GM18951 (cell line): ENCODE data around the gene VASN.

Experiments
- POLR2A ChIP-seq: IDR thresholded peaks from 4 replicates; pipeline ENCODE4 v1.6.1; 2011; ENCODE audit warnings: mild to moderate bottlenecking; ENCODE audit not compliant: insufficient read length, insufficient read depth; ENCODE audit errors: extremely low read depth
- in situ Hi-C: fragments of 300-500 bp; cut with MboI; formaldehyde crosslinking; loops from one replicate; pipeline ENCODE4 v1.12.0; 2022; ENCODE audit warnings: low sequenced_read_pairs, mixed read lengths, inconsistent platforms; ENCODE audit not compliant: unreplicated experiment

Gene VASN

DNA sequence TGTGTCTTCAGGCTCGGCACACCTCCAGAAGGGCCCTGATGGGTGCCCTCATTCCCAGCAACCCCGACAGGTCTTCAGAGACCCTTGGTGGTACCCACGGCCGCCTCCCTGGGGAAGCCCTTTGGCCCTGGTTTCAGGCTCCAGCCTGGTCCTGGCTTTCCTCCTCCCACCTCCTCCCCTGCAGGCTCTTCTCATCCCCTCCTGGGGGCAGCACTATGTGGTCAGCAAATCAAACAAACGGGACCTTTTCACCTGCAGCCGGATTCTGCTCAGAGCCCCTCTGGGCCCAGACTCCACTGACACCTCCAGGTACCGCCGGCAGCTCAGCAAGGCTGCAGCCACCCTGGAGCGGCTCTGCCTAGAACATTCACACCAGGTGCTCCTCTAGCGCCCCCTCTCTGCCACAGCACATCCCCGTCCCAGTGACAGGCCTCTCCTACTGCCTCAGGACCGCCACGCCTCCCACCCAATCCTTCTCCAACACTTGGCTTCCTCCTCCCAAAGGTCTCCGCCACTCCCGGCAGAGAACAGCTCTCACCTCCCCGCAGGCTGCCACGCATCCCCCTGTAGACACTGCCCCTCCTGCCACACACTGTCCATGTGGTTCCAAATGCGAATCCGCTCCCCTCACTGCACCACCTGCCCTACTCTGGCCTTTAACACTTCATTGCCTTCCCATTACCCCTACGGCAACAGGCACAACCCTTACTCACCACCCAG lies 32.8 kb downstream of the VASN start:
- TF ChIP-seq POLR2A, result no peak
- in situ Hi-C loops, result no loop called here

DNA sequence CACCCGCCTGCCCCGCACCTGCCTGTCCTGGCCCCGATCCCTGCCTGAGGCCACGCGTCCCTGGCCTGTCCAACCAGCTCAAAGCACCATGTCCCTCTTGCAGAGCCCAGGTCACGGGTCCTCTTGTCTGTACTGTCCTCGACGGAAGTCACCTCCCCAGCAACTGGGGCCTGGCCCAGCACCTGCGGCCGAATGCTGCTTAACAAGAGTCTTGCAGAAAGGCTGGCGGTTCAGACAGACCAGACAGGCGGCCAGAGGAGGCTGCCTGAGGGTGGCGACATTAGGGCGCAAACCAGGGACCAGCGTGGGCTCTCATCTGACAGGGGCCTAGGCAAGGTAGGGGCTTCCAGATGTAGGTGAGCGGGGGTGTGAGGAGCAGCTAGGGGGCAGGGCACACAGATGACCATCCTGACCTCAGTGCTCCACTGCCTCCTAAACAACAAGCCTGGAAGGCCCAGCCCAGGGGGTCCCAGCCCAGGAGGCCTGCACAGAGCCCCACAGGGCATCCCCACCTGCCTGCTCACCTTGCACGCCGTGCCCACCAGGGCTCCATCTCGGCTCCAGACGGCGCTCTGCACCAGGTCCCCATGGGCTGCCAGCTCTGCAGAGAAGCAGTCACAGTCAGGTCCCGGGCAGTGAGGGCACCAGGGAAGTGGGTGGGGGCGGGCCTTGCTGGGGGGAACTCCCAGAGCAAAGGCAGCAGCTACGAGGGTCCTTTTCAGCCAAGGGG lies 33.5 kb downstream of the VASN start:
- TF ChIP-seq POLR2A, result no peak
- in situ Hi-C loops, result no loop called here

DNA sequence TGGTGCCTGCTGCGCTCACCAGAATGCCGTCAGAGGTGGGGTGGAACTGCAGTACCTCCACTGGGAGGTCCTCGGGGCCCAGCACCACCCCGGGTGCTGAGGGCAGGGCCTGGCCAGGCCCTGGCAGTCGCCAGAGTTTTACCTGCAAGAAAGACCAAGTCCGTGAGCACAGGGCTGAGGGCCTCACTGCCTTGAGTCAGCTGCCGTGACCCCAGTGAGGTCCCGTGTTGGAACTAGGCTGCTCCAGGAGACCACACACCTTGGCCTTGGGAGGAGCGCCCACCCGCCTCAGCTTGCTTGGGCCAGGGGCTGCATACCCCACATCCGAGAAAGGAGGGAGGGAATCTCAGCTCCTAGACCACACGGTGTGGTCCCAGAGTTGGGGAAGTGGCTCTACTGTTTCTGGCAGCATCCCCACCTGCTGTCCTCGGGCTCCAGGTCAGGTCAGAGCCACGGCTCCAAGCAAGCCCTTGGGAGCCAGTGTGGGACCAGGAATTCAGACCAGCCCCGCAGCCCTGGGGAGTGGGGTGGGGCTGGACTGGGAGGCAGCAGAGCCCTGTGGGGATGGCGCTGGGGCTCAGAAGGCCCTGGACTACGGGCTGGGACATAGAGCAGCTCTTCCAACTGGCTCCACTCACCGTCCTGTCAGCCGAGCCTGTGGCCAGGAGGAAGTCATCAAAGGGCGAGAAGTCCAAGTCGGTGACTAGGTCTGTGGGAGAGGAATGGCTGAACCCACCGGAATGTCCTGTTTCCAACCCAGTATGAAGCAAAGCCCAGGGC lies 36.1 kb downstream of the VASN start:
- in situ Hi-C loops, result no loop called here
- no peak for TF ChIP-seq POLR2A

DNA sequence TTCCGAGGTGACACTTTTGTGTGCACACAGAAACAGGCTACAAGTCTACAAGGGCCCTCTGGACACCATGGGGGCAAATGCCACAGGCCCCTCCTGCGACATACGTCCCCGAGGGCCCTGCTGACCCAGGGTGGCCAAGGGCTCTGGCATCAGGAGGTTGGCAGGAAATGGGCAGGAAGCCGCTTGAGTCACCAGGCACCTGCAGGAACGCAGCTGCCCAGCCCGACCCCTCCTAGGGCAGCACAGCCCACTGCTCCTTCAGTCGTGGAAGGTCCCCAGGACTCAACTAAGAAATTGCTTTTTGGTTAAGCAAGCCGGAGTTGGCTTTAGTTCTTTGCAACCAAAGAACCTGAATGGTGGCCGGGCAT lies 36.7 kb downstream of the VASN start:
- in situ Hi-C loops, result no loop called here
- TF ChIP-seq POLR2A, result no peak

- TF ChIP-seq POLR2A, result no peak
Measured at GRCh38 chr16:4409081-4409932, 37.7 kb downstream of the VASN start.

DNA sequence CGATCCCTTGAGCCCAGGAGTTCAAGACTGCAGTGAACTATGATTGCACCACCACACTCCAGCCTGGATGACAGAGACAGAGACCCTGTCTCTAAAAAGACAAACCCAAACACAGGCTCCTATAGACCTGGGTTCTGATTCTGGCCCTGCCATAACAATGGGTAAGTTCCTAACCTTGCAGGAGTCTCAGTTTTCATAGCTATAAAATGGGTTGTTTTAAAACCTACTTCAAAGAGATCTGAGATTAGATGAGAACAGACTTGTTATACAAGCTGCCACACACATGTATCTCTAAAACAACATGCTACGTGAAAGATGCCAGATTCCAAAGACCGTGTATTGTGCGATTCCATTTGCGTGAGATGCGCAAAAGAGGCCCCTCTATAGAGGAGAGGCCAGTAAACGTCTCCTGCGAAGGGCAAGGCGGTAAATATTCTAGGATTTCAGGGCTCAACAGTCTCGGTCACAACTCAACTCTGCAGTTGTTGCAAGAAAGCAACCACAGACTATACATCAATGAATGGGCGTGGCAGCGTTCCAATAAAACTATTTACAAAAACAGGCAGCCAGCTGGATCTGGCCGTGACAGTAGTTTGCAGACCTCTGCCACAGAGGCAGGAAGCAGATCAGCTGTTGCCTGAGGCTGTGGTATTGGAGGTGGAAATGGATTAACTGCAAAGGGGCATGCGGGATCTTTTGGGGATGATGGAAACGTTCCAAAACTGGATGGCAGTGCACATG lies 38.9 kb downstream of the VASN start:
- no peak for TF ChIP-seq POLR2A
- in situ Hi-C loops, result no loop called here

More at GRCh38 chr16:4409081-4409932, 37.7 kb downstream of the VASN start:
- in situ Hi-C loops, result no loop called here

- in situ Hi-C loops, result no loop called here
- no peak for TF ChIP-seq POLR2A
Measured at GRCh38 chr16:4411684-4412083, 40.0 kb downstream of the VASN start.

GRCh38 chr16:4412159-4412558 lies 40.5 kb downstream of the VASN start:
- no peak for TF ChIP-seq POLR2A
- in situ Hi-C loops, result no loop called here

GRCh38 chr16:4412854-4413253 lies 41.2 kb downstream of the VASN start:
- in situ Hi-C loops, result no loop called here
- TF ChIP-seq POLR2A, result no peak

DNA sequence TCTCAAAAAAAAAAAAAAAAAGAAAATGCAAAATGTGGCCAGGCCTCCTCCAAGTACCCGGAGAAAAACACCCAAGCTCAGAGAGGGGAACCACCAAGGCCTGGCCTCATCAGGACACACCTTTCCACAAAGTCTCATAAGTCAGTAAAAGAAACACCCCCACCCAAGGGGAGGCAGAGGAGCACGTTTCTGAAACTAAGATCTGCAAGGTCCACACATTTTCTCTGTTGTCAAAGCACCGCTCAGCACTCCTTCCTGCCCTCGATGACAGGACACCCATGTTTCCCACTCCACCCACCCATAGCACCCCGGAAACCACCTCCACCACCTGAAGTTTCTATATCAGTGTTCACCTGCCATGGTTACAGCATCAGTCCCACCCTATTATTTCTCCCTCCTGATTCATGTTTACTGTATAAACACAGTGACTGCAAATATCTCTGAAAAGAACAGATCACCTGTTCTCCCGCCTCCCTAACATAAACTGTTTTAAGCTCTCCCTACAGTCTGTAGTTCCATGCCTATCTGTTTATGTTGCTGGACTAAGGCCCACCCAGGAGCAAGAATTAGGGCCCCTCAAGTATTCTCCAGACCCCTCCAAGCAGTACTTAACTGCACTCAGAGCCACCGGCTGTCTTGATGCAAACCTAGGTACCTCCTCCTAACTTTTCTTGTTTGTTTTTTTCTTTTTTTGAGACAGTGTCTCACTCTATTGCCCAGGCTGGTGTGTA lies 42.7 kb downstream of the VASN start:
- in situ Hi-C loops, result no loop called here
- TF ChIP-seq POLR2A, result no peak

GRCh38 chr16:4415538-4416199 lies 44.0 kb downstream of the VASN start:
- in situ Hi-C loops, result no loop called here
- no peak for TF ChIP-seq POLR2A

DNA sequence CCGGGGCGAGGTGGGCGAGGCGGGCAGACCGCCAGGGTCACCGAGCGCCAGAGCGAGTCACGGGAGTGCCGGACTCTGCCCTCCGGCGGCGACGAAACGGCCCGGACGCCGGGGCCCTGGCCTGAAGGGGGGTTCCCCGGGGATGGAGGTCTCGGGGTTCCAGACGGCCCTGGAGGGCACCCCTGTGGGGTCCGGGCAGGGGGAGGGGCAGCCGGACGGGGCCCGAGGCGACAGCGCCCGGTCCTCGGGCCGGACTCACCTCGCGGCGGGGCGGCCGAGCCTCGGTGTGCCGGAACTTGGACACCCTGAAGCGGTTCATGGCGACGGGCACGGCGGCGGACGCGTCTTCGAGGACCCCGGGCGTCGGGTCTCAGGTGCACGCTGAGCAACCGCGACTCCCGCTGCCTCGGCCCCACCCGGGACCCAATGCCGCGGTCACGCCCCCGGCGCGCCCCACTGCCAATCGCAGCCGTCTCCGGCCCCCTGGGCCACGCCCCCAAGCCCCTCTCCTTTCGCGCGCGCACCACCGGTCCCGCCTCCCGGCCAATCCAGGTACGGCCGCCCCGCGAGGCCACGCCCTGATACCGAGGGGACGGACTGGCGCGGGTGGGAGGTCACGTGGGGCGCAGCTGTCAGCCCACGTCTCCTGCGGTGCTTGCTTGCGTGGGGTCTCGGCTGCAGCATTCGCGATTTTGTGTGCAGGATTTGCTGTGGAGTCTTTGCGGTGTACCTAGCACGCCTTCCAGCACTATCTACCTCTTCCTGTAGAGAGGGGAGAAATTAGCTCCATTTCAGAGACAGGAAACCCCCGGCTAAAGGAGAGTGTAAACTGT lies 44.8 kb downstream of the VASN start, which contains the start of gene CORO7:
Gene CORO7 (minus strand): TSS at position 397 of the 833 bp plus-strand sequence. CDS start 78 bp downstream, at position 319.
- peak; percentile 73 for TF ChIP-seq POLR2A
- in situ Hi-C loops, result no loop called here
